Transverse colon (tissue), 3 donors: ENCODE results near the gene BIRC6.

Source experiments
- EP300 ChIP-seq: sonication (generic); formaldehyde crosslinking; IDR thresholded peaks from one replicate; pipeline ENCODE4 v1.6.1; 2017; ENCODE audit warnings: antibody characterized with exemption, low read depth
- POLR2A ChIP-seq: fragments of 450-650 bp; IDR thresholded peaks from one replicate; pipeline ENCODE4 v1.6.1; 2016; ENCODE audit warnings: antibody characterized with exemption, mild to moderate bottlenecking, moderate library complexity
- TF ChIP-seq, protein P1 (sequence below), 5 experiments: fragments of 200-600 bp in 3 of 5; fragments of 450-650 bp in 2 of 5; sonication (generic) in 3 of 5; IDR thresholded peaks; 1 replicate in 2 of 5; 2 replicates in 3 of 5; pipeline ENCODE4 v1.5.1; 2016 to 2017; ENCODE audit warnings: antibody characterized with exemption in 5 of 5, inconsistent platforms in 3 of 5, mild to moderate bottlenecking in 2 of 5, moderate library complexity in 1 of 5

DNA sequence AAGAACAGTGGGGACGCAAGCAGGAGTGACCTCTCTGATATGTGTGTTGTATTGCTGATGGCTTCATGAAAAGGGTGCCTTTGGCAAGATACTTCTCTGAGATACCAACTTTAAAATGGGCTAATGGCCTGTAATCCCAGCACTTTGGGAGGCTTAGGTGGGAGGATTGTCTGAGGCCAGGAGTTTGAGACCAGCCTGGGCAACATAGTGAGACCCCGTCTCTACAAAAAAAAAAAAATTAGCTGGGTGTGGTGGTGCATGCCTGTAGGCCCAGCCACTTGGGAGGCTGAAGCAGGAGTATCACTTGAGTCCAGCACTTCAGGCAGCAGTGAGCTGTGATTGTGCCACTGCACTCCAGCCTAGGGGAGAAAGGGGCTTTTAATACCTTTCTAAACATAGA, 9.8 kb downstream of the BIRC6 start:
- TF ChIP-seq, protein P1, sequence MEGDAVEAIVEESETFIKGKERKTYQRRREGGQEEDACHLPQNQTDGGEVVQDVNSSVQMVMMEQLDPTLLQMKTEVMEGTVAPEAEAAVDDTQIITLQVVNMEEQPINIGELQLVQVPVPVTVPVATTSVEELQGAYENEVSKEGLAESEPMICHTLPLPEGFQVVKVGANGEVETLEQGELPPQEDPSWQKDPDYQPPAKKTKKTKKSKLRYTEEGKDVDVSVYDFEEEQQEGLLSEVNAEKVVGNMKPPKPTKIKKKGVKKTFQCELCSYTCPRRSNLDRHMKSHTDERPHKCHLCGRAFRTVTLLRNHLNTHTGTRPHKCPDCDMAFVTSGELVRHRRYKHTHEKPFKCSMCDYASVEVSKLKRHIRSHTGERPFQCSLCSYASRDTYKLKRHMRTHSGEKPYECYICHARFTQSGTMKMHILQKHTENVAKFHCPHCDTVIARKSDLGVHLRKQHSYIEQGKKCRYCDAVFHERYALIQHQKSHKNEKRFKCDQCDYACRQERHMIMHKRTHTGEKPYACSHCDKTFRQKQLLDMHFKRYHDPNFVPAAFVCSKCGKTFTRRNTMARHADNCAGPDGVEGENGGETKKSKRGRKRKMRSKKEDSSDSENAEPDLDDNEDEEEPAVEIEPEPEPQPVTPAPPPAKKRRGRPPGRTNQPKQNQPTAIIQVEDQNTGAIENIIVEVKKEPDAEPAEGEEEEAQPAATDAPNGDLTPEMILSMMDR (IDR thresholded peaks at IDR 0.05): no peak
- no peak for TF ChIP-seq POLR2A
- no peak for TF ChIP-seq EP300
